Colon (tissue), 2 donors: Measurements from ENCODE around the gene ERGIC1.
"Not testable (repeated sequence)": the region's sequence is repeated elsewhere in the genome, so short reads cannot be mapped to it uniquely, and the experiment has no call there.

ENCODE experiments used
- FAIRE-seq: peaks from 2 replicates; lab custom pipeline; 2012; peaks lifted over from hg19 to GRCh38; lab: Jason Lieb, UNC
- donor health status: control.
- donor health status: control.

Gene ERGIC1

GRCh38 chr5:172847584-172847983, 13.5 kb downstream of the ERGIC1 start:
- not testable (repeated sequence) for FAIRE-seq

- no peak for FAIRE-seq
These were observed 14.4 kb downstream of the ERGIC1 start for GRCh38 chr5:172848419-172848818.

- FAIRE-seq, result no peak
These were observed 15.8 kb downstream of the ERGIC1 start for GRCh38 chr5:172849606-172850453.

GRCh38 chr5:172850454-172850797, 16.4 kb downstream of the ERGIC1 start:
- no peak for FAIRE-seq

- not testable (repeated sequence) for FAIRE-seq
These were observed 17.2 kb downstream of the ERGIC1 start for GRCh38 chr5:172851254-172851653.

- no peak for FAIRE-seq
These were observed 18.7 kb downstream of the ERGIC1 start for GRCh38 chr5:172852490-172853354.

- no peak for FAIRE-seq
These were observed 19.4 kb downstream of the ERGIC1 start for GRCh38 chr5:172853355-172853975.

GRCh38 chr5:172854451-172854871, 20.4 kb downstream of the ERGIC1 start:
- FAIRE-seq, result no peak

GRCh38 chr5:172854971-172855370, 20.9 kb downstream of the ERGIC1 start:
- no peak for FAIRE-seq

- FAIRE-seq, result no peak
These were observed 21.7 kb downstream of the ERGIC1 start for GRCh38 chr5:172855597-172856292.

GRCh38 chr5:172856336-172856735, 22.3 kb downstream of the ERGIC1 start:
- FAIRE-seq, result no peak

GRCh38 chr5:172857982-172858381, 23.9 kb downstream of the ERGIC1 start:
- FAIRE-seq, result no peak

- no peak for FAIRE-seq
These were observed 24.5 kb downstream of the ERGIC1 start for GRCh38 chr5:172858511-172858989.

- FAIRE-seq, result no peak
These were observed 25.1 kb downstream of the ERGIC1 start for GRCh38 chr5:172858990-172859811.

GRCh38 chr5:172859966-172860365, 25.9 kb downstream of the ERGIC1 start:
- no peak for FAIRE-seq

GRCh38 chr5:172860520-172861443, 26.7 kb downstream of the ERGIC1 start:
- no peak for FAIRE-seq

- no peak for FAIRE-seq
These were observed 27.4 kb downstream of the ERGIC1 start for GRCh38 chr5:172861461-172861860.

GRCh38 chr5:172862165-172862801, 28.2 kb downstream of the ERGIC1 start:
- FAIRE-seq, result no peak

- not testable (repeated sequence) for FAIRE-seq
These were observed 30.1 kb downstream of the ERGIC1 start for GRCh38 chr5:172864171-172864570.
